Suprapubic skin (tissue), 4 donors: Measurements from ENCODE around the gene EPX. TPM values are rescaled to one million over a fixed set of nuclear protein-coding genes. Genes with fewer than 3 reads are reported as not detected.

Source experiments
- DNase-seq, 2 donors: peaks; one replicate each; pipeline ENCODE4 v3.0.0-alpha.2; 2019; ENCODE audit warnings: low spot score in 2 of 2
- H3K27ac ChIP-seq: fragments of 200-600 bp; sonication (generic); one replicate; pipeline ENCODE4 v1.5.1; 2019
- H3K27me3 ChIP-seq: fragments of 200-600 bp; sonication (generic); one replicate; pipeline ENCODE4 v1.5.1; 2019
- H3K36me3 ChIP-seq: fragments of 200-600 bp; sonication (generic); one replicate; pipeline ENCODE4 v1.5.1; 2019
- H3K4me1 ChIP-seq: fragments of 200-600 bp; sonication (generic); one replicate; pipeline ENCODE4 v1.5.1; 2019
- H3K4me3 ChIP-seq: fragments of 200-600 bp; sonication (generic); one replicate; pipeline ENCODE4 v1.5.1; 2019; ENCODE audit warnings: mild to moderate bottlenecking
- H3K9me3 ChIP-seq: fragments of 200-600 bp; sonication (generic); one replicate; pipeline ENCODE4 v1.5.1; 2019
- EP300 ChIP-seq: sonication (generic); formaldehyde crosslinking; IDR thresholded peaks from one replicate; pipeline ENCODE4 v1.6.1; 2017; ENCODE audit warnings: antibody characterized with exemption
- POLR2A ChIP-seq, 2 donors: fragments of 450-650 bp; IDR thresholded peaks; one replicate each; pipeline ENCODE4 v1.6.1; 2017; ENCODE audit warnings: antibody characterized with exemption in 2 of 2, mild to moderate bottlenecking in 2 of 2, moderate library complexity in 2 of 2
- POLR2AphosphoS5 ChIP-seq, 3 donors: sonication (generic); formaldehyde crosslinking; IDR thresholded peaks; one replicate each; pipeline ENCODE4 v1.6.1; 2017; ENCODE audit warnings: antibody characterized with exemption in 3 of 3
- WGBS: methylation state at CpG from one replicate; pipeline ENCODE4 v1.1.5; 2018; 5-methylcytosine and 5-hydroxymethylcytosine counted together
- total RNA-seq, 4 donors: library from RNA; depleted of rRNA; stranded (reverse); fragments of >200 nt; gene quantifications; one replicate each; pipeline ENCODE4 v1.1.0, GENCODE V29; 2016
- TF ChIP-seq, protein P1 (sequence below), 2 donors: fragments of 200-600 bp in 1 of 2; fragments of 450-650 bp in 1 of 2; sonication (generic) in 1 of 2; IDR thresholded peaks; one replicate each; pipeline ENCODE4 v1.5.1; 2016 to 2019; ENCODE audit warnings: antibody characterized with exemption in 2 of 2, mild to moderate bottlenecking in 1 of 2, moderate library complexity in 1 of 2

Gene EPX
- total RNA-seq, 4 donors from 2014 or later, result 0.25 TPM; not detected in 3

DNA sequence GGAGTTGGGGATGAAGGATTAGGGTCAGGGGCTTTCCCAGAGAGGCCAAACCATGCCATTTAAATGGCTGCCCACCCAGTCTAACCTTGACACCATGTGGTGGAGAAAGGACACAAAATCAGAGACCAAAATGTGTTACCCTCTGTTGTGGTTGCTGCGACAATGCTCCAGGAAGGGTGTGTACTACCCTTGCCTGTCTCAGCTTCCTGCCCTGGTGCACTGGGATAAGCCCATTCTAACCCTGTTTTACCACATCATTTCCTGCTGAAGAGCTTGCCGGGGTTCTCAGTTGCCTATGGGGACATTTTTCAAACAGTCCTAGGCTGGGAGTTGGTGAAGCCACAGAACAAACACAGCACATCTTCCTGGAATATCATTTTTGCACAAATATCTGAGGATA is 39.5 kb upstream of the EPX start:
- H3K4me1 ChIP-seq, result peaks cover 13% of the 10 kb centered on the region
- no peak overlapping the region for H3K27ac ChIP-seq
- 64% methylated on average over 2 of the region's 2 CpGs for whole genome bisulfite sequencing
- TF ChIP-seq POLR2A (IDR thresholded peaks at IDR 0.05), result no peak
- no peak for TF ChIP-seq POLR2AphosphoS5 (IDR thresholded peaks at IDR 0.05)
- no peak for TF ChIP-seq EP300
- TF ChIP-seq, protein P1, sequence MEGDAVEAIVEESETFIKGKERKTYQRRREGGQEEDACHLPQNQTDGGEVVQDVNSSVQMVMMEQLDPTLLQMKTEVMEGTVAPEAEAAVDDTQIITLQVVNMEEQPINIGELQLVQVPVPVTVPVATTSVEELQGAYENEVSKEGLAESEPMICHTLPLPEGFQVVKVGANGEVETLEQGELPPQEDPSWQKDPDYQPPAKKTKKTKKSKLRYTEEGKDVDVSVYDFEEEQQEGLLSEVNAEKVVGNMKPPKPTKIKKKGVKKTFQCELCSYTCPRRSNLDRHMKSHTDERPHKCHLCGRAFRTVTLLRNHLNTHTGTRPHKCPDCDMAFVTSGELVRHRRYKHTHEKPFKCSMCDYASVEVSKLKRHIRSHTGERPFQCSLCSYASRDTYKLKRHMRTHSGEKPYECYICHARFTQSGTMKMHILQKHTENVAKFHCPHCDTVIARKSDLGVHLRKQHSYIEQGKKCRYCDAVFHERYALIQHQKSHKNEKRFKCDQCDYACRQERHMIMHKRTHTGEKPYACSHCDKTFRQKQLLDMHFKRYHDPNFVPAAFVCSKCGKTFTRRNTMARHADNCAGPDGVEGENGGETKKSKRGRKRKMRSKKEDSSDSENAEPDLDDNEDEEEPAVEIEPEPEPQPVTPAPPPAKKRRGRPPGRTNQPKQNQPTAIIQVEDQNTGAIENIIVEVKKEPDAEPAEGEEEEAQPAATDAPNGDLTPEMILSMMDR (IDR thresholded peaks at IDR 0.05), result no peak
- no peaks in the 10 kb centered on the region for H3K36me3 ChIP-seq
- no peak overlapping the region for H3K4me3 ChIP-seq
- H3K9me3 ChIP-seq, result no peaks in the 10 kb centered on the region
- H3K27me3 ChIP-seq, result peaks cover 75% of the 10 kb centered on the region
- no peak for DNase-seq

DNA sequence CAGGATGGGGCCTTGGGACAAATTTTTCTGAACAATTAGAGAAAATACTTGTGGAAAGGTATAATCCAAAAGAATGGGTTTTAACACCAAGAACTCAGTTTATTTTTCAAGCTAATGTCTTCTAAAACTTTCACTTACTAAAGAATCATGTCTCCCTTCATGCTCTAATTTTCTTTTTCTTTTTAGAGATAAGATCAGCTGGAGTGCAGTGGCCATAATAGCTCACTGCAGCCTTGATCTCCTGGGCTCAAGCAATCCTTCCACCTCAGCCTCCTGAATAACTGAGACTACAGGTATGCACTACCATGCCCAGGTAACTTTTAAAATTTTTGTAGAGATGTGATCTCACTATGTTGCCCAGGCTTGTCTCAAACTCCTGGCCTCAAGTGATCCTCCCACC is 38.9 kb upstream of the EPX start:
- no peak overlapping the region for H3K4me3 ChIP-seq
- H3K4me1 ChIP-seq, result peaks cover 13% of the 10 kb centered on the region
- no peaks in the 10 kb centered on the region for H3K36me3 ChIP-seq
- H3K9me3 ChIP-seq, result no peaks in the 10 kb centered on the region
- no peak for TF ChIP-seq EP300
- H3K27me3 ChIP-seq, result peaks cover 74% of the 10 kb centered on the region
- no peak for DNase-seq
- H3K27ac ChIP-seq, result no peak overlapping the region

DNA sequence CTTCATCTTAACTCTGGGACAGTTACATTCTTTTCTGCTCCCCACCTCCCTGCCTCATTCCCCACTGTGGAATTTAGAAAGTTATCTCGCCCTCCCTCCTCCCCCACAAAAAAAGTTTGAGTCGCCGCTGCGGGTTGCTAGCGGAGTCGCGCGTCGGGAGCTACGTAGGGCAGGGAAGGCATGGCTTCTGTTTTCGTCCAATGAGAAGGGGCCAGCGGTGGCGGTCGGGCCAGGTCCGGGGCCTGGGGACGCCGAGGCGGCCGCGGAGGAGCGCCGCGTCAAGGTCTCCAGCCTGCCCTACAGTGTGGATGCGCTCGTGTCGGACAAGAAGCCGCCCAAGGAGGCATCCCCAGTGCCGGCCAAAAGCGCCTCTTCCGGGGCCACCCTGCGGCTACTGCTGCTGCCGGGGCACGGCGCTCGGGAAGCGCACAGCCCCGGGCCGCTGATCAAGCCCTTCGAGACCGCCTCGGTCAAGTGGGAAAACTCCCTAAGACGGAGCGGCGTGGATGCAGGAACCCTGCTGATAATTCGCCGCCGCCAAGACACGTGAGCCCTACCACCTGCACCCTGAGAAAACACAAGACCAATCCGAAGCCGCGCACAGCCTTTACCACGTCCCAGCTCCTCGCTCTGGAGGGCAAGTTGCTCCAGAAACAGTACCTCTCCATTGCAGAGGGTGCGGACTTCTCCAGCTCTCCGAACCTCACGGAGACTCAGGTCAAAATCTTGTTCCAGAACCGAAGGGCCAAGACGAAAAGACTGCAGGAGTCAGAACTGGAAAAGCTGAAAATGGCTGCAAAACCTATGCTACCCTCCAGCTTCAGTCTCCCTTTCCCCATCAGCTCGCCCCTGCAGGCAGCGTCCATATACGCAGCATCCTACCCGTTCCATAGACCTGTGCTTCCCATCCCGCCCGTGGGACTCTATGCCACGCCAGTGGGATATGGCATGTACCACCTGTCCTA is 35.4 kb upstream of the EPX start:
- H3K4me1 ChIP-seq, result peaks cover 13% of the 10 kb centered on the region
- peak overlapping the region; percentile 39 for H3K4me3 ChIP-seq
- no peaks in the 10 kb centered on the region for H3K9me3 ChIP-seq
- H3K36me3 ChIP-seq, result no peaks in the 10 kb centered on the region
- no peak overlapping the region for H3K27ac ChIP-seq
- TF ChIP-seq POLR2A (IDR thresholded peaks at IDR 0.05) (no peak), POLR2AphosphoS5 (IDR thresholded peaks at IDR 0.05) (no peak), EP300 (no peak)
- TF ChIP-seq, protein P1 (IDR thresholded peaks at IDR 0.05), result no peak
- DNase-seq, result no peak
- H3K27me3 ChIP-seq, result peaks cover 72% of the 10 kb centered on the region
- WGBS, result 6% methylated on average over 52 of the region's 65 CpGs

DNA sequence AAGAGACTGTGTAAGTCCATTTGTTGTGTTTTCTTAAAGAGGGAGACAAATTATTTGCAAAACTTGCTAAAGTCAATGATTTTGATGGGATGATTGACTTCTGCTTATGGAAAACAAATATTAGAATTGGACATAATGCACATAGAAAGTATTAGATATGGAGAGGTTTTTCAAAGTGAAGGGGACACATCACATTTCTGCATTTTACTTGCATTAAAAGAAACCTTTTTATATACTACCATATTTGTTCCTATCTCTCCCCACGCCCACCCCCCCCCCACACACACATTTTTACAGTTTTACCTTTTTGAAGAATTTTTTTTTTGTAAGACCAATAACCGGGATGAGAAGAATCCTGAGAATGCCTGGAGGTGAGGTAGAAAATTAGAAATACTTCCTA is 34.3 kb upstream of the EPX start:
- peaks cover 64% of the 10 kb centered on the region for H3K27me3 ChIP-seq
- no peaks in the 10 kb centered on the region for H3K9me3 ChIP-seq
- peaks cover 10% of the 10 kb centered on the region for H3K4me1 ChIP-seq
- 65% methylated on average over 2 of the region's 2 CpGs for WGBS
- H3K36me3 ChIP-seq, result no peaks in the 10 kb centered on the region
- TF ChIP-seq EP300, result no peak
- no peak for TF ChIP-seq POLR2AphosphoS5 (IDR thresholded peaks at IDR 0.05)
- TF ChIP-seq, protein P1 (IDR thresholded peaks at IDR 0.05), result no peak
- TF ChIP-seq POLR2A (IDR thresholded peaks at IDR 0.05), result no peak
- H3K27ac ChIP-seq, result no peak overlapping the region
- DNase-seq, result no peak
- no peak overlapping the region for H3K4me3 ChIP-seq

DNA sequence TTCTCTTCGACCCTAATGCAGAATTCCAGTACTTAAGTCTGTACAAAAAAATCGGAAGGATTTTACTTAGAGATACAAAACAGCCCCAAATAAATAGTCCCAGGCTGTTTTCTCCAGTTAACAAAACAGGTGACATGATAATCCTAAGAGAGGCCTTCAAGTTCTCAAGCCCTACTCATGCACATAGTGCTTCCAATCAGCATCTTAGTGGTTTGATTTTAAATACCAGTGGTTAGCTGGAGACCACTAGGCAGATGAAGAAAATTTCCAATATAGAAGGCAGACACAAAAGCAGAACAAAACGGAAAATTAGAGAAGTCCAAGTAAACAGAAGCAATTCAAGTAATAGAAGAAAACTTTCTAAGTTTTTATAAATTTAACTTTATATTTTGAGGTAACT is 31.0 kb upstream of the EPX start:
- no peak overlapping the region for H3K4me3 ChIP-seq
- H3K36me3 ChIP-seq, result no peaks in the 10 kb centered on the region
- H3K4me1 ChIP-seq, result peaks cover 10% of the 10 kb centered on the region
- no peak overlapping the region for H3K27ac ChIP-seq
- peaks cover 39% of the 10 kb centered on the region for H3K27me3 ChIP-seq
- DNase-seq, result no peak
- TF ChIP-seq POLR2AphosphoS5 (IDR thresholded peaks at IDR 0.05), result no peak
- TF ChIP-seq, protein P1 (IDR thresholded peaks at IDR 0.05), result no peak
- TF ChIP-seq EP300, result no peak
- no peak for TF ChIP-seq POLR2A (IDR thresholded peaks at IDR 0.05)
- no peaks in the 10 kb centered on the region for H3K9me3 ChIP-seq
- 80% methylated on average over 3 of the region's 3 CpGs for WGBS
